Calu3 (cell line): Measurements from ENCODE around the gene VWA7. TPM values are rescaled to one million over a fixed set of nuclear protein-coding genes. Genes with fewer than 3 reads are reported as not detected.

Source experiments
- BruUV-seq: library from RNA; stranded (reverse); fragments of 400-500 nt; replicated peaks from 2 replicates; lab custom pipeline; 2021; lab: Mats Ljungman, UMichigan
- CTCF ChIA-PET: fragments of 300-600 bp; sonication (Branson Sonifier 250); formaldehyde crosslinking; loops from one replicate; lab custom pipeline; 2022; ENCODE audit warnings: antibody characterized with exemption; lab: Charles Lee
- DNase-seq: peaks from one replicate; pipeline ENCODE4 v3.0.0; 2022
- H3K27ac Mint-ChIP-seq: one replicate; pipeline ENCODE4 v1.8.0; 2022; ENCODE audit warnings: mixed read lengths; ENCODE audit not compliant: unreplicated experiment
- H3K27me3 Mint-ChIP-seq: one replicate; pipeline ENCODE4 v1.8.0; 2022; ENCODE audit warnings: mixed read lengths; ENCODE audit not compliant: unreplicated experiment
- H3K36me3 Mint-ChIP-seq: one replicate; pipeline ENCODE4 v1.8.0; 2022; ENCODE audit warnings: mild to moderate bottlenecking, moderate library complexity, mixed read lengths; ENCODE audit not compliant: insufficient read depth, unreplicated experiment
- H3K4me1 Mint-ChIP-seq: one replicate; pipeline ENCODE4 v1.8.0; 2022; ENCODE audit warnings: mild to moderate bottlenecking, low read depth, mixed read lengths; ENCODE audit not compliant: unreplicated experiment
- H3K4me3 Mint-ChIP-seq: one replicate; pipeline ENCODE4 v1.8.0; 2022; ENCODE audit warnings: mild to moderate bottlenecking, low read depth, moderate library complexity, mixed read lengths; ENCODE audit not compliant: unreplicated experiment
- H3K9me3 Mint-ChIP-seq: one replicate; pipeline ENCODE4 v1.8.0; 2022; ENCODE audit warnings: low read depth, mixed read lengths; ENCODE audit not compliant: unreplicated experiment
- intact Hi-C: fragments of 100-400 bp; cut with micrococcal nuclease; formaldehyde crosslinking; loops from one replicate; pipeline ENCODE4 v1.10.0; 2022; ENCODE audit not compliant: unreplicated experiment
- total RNA-seq: library from RNA; stranded (reverse); gene quantifications from 2 replicates; pipeline ENCODE4 v1.2.3, GENCODE V29; 2022
- TF ChIP-seq, protein P1 (sequence below): fragments of 200-600 bp; IDR thresholded peaks from one replicate; pipeline ENCODE4 v1.8.0; 2022; ENCODE audit warnings: antibody characterized with exemption; ENCODE audit not compliant: unreplicated experiment

VWA7 gene
- total RNA-seq, 1 experiment from 2014 or later = 22.1 TPM

DNA sequence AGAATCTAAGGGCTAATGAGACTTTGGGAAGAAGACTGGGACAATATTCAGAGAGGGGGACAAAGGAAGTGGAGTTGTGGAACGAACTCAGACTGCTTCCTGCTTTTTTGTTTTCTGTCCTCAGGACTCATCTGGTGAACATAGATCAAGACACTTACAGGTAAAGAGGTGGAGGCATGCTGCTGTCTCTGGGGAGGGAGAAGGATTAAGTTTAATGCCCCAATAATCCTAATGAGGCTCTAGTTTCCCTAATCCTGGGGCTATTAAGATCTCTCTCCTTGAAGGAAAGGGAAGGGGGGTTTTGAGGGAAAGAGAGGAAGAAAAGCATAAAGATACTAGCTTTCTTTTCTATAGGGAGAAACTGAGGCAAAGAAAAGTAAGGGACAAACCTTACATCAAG is 32.7 kb downstream of the VWA7 start:
- intact Hi-C loops = no loop called here
- Mint-ChIP-seq H3K27ac (no peak overlapping the region), H3K4me1 (peaks cover 22% of the 10 kb centered on the region), H3K36me3 (peaks cover 81% of the 10 kb centered on the region), H3K27me3 (no peaks in the 10 kb centered on the region), H3K9me3 (no peaks in the 10 kb centered on the region), H3K4me3 (no peak overlapping the region)
- no peak for DNase-seq
- TF ChIP-seq, protein P1, sequence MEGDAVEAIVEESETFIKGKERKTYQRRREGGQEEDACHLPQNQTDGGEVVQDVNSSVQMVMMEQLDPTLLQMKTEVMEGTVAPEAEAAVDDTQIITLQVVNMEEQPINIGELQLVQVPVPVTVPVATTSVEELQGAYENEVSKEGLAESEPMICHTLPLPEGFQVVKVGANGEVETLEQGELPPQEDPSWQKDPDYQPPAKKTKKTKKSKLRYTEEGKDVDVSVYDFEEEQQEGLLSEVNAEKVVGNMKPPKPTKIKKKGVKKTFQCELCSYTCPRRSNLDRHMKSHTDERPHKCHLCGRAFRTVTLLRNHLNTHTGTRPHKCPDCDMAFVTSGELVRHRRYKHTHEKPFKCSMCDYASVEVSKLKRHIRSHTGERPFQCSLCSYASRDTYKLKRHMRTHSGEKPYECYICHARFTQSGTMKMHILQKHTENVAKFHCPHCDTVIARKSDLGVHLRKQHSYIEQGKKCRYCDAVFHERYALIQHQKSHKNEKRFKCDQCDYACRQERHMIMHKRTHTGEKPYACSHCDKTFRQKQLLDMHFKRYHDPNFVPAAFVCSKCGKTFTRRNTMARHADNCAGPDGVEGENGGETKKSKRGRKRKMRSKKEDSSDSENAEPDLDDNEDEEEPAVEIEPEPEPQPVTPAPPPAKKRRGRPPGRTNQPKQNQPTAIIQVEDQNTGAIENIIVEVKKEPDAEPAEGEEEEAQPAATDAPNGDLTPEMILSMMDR = no peak
- CTCF ChIA-PET = no interaction called here
- no TSS peak for BruUV-seq

DNA sequence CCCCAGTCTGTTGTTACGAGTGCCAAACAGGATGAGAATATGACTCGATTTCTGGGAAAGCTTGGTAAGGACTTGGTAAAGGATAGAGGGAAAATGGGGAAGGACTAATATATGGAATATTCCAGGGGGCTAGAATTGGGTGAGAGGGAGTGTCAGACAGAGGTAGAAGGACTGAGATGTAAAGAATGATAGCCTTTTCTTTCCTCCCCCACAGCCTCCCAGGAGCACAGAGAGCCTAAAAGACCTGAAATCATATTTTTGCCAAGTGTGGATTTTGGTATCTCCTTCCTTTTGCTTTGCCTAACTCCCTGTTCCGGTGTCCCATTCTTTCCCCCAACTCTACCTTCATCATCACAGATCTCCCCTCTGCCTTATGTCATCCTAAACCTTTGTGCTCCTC is 34.2 kb downstream of the VWA7 start:
- CTCF ChIA-PET = interaction anchor here (0.7 kb wide), 1 partner anchor 155 kb away, joined by 3 read pairs; no protein-coding TSS in a partner anchor
- no peak for DNase-seq
- peaks cover 85% of the 10 kb centered on the region for H3K36me3 Mint-ChIP-seq
- no peaks in the 10 kb centered on the region for H3K27me3 Mint-ChIP-seq
- no peak overlapping the region for H3K27ac Mint-ChIP-seq
- peaks cover 38% of the 10 kb centered on the region for H3K4me1 Mint-ChIP-seq
- TF ChIP-seq, protein P1 = no peak
- intact Hi-C loops = no loop called here
- BruUV-seq = no TSS peak
- no peaks in the 10 kb centered on the region for H3K9me3 Mint-ChIP-seq
- H3K4me3 Mint-ChIP-seq = no peak overlapping the region

DNA sequence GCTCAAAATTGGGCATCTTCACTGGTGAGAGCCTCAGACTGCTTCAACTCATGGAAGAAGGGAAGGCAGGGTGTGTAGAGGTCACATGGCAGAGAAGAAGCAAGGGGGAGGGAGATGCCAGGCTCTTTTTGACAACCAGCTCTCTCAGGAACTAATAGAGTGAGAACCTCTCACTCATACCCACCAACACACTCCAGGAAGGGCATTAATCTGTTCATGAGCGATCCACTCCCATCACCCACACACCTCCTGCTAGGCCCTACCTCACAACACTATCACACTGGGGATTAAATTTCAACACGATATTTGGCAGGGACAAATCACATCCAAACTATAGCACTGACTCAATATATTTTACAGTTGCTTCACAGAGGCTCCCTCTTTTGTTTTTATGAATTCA is 35.3 kb downstream of the VWA7 start:
- H3K9me3 Mint-ChIP-seq = no peaks in the 10 kb centered on the region
- TF ChIP-seq, protein P1 = no peak
- DNase-seq = no peak
- intact Hi-C loops = no loop called here
- peaks cover 89% of the 10 kb centered on the region for H3K36me3 Mint-ChIP-seq
- no peaks in the 10 kb centered on the region for H3K27me3 Mint-ChIP-seq
- BruUV-seq = no TSS peak
- H3K27ac Mint-ChIP-seq = peak overlapping the region; percentile 94
- H3K4me1 Mint-ChIP-seq = peaks cover 49% of the 10 kb centered on the region
- CTCF ChIA-PET = interaction anchor here (4.8 kb wide), 1 partner anchor 28 kb away, joined by 40 read pairs; no protein-coding TSS in a partner anchor
- peak overlapping the region; percentile 98 for H3K4me3 Mint-ChIP-seq

DNA sequence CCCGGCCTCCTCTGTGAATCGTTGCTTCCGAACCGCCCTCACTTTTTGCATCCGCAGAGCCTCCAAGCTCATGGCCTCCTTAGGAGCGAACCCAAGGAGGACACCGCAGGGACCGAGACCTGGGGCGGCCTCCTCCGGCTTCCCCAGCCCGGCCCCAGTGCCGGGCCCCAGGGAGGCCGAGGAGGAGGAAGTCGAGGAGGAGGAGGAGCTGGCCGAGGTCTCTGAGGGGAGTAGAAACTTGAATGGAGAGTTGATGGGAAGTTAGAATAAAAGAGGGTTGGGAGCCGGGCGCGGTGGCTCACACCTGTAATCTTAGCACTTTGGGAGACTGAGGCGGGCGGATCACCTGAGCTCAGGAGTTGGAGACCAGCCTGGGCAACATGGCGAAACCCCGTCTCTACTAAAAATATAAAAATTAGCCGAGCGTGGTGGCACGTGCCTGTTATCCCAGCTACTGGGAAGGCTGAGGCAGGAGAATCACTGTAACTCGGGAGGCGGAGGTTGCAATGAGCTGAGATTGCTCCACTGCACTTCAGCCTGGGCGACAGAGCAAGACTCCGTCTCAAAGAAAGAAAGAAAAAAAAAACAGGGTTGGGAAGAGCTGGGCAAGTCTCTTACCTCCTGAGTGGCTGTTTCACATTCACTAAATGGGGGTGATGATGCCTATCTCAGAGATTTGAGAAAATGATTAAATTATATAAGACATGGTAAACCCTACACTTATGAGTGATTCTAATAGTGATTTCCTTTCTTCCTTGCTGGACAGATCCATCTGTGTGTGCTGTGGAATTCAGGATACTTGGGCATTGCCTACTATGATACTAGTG is 36.5 kb downstream of the VWA7 start:
- TF ChIP-seq, protein P1 = no peak
- H3K27me3 Mint-ChIP-seq = no peaks in the 10 kb centered on the region
- peak; percentile 69 for DNase-seq
- H3K9me3 Mint-ChIP-seq = no peaks in the 10 kb centered on the region
- peaks cover 51% of the 10 kb centered on the region for H3K4me1 Mint-ChIP-seq
- H3K36me3 Mint-ChIP-seq = peaks cover 92% of the 10 kb centered on the region
- peak overlapping the region; percentile 94 for H3K27ac Mint-ChIP-seq
- CTCF ChIA-PET = interaction anchor here (0.6 to 4.8 kb wide), 16 partner anchors 10 to 232 kb away, joined by 3 to 49 read pairs (median 4); partner anchors contain the start of genes ABHD16A, CFB, DDAH2 and DXO
- TSS peak; percentile 36 for BruUV-seq
- peak overlapping the region; percentile 98 for H3K4me3 Mint-ChIP-seq
- intact Hi-C loops = no loop called here
